Measurements from ENCODE around the gene ASXL1. TPM values are rescaled to one million over a fixed set of nuclear protein-coding genes. Genes with fewer than 3 reads are reported as not detected.
"Not testable (repeated sequence)": the region's sequence is repeated elsewhere in the genome, so short reads cannot be mapped to it uniquely, and the experiment has no call there.

The ASXL1 gene
- polyA plus RNA-seq, 1 experiment, result 40.8 TPM

DNA sequence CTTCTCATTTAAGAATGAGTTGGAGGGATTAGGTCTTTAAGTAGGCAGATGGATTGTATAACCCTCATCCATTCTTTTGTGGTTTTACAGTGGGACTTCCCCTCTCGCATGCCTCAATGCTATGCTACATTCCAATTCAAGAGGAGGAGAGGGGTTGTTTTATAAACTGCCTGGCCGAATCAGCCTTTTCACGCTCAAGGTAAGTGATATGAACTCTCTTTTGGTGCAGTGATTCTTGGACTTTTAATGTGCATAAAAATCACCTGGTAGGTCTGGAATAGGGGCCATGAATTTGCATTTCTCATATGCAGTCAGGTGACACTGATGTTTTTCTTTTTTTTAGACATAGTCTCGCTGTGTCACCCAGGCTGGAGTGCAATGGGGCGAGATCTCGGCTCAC is 10.8 kb downstream of the ASXL1 start:
- TF ChIP-seq, protein P1, sequence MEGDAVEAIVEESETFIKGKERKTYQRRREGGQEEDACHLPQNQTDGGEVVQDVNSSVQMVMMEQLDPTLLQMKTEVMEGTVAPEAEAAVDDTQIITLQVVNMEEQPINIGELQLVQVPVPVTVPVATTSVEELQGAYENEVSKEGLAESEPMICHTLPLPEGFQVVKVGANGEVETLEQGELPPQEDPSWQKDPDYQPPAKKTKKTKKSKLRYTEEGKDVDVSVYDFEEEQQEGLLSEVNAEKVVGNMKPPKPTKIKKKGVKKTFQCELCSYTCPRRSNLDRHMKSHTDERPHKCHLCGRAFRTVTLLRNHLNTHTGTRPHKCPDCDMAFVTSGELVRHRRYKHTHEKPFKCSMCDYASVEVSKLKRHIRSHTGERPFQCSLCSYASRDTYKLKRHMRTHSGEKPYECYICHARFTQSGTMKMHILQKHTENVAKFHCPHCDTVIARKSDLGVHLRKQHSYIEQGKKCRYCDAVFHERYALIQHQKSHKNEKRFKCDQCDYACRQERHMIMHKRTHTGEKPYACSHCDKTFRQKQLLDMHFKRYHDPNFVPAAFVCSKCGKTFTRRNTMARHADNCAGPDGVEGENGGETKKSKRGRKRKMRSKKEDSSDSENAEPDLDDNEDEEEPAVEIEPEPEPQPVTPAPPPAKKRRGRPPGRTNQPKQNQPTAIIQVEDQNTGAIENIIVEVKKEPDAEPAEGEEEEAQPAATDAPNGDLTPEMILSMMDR (IDR thresholded peaks at IDR 0.05; ENCODE audit: insufficient read depth, low read depth, low read length), result no peak
- no peak for DNase-seq (ENCODE audit: low read depth)
- H3K4me3 ChIP-seq (ENCODE audit: low read depth, low read length), result no peak overlapping the region
- ChIA-PET CTCF (interaction anchor here (1.1 kb wide), 1 partner anchor 9 kb away, joined by 3 read pairs; no protein-coding TSS in a partner anchor), POLR2A (interaction anchor here (0.7 kb wide), 1 partner anchor 42 kb away, joined by 21 read pairs; no protein-coding TSS in a partner anchor)
- H3K27me3 ChIP-seq (ENCODE audit: control insufficient read depth, insufficient read depth, low read length), result no peaks in the 10 kb centered on the region
- peaks cover 5% of the 10 kb centered on the region for H3K36me3 ChIP-seq (ENCODE audit: control insufficient read depth, insufficient read depth, low read length)

- H3K4me3 ChIP-seq (ENCODE audit: low read depth, low read length), result no peak overlapping the region
- H3K36me3 ChIP-seq (ENCODE audit: control insufficient read depth, insufficient read depth, low read length), result peaks cover 8% of the 10 kb centered on the region
- ChIA-PET CTCF (no interaction called here), POLR2A (no interaction called here)
- DNase-seq (ENCODE audit: low read depth), result no peak
- no peaks in the 10 kb centered on the region for H3K27me3 ChIP-seq (ENCODE audit: control insufficient read depth, insufficient read depth, low read length)
- TF ChIP-seq, protein P1 (IDR thresholded peaks at IDR 0.05; ENCODE audit: insufficient read depth, low read depth, low read length), result no peak
Measured at GRCh38 chr20:32370897-32371296, 12.8 kb downstream of the ASXL1 start.

DNA sequence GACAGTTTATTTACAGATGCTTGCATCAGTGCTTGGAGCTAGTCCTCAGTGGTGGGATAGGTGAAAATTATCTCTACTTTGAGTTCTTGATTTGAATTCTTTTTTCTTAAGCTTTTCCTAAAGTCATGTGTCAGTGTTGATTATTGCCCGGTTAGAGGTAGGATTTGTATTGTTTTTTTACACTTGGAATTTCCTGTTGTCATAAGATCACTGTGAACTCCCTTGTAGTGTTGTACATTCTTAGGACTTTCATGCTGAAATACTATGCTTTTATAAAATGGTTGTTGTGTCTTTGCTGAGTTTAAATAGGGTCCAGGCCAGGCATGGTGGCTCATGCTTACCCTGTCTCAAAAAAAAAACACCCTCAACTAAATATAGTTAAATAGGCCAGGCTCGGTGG is 20.3 kb downstream of the ASXL1 start:
- Histone ChIP-seq H3K27me3 (ENCODE audit: control insufficient read depth, insufficient read depth, low read length) (no peaks in the 10 kb centered on the region), H3K36me3 (ENCODE audit: control insufficient read depth, insufficient read depth, low read length) (peaks cover 6% of the 10 kb centered on the region), H3K4me3 (ENCODE audit: low read depth, low read length) (no peak overlapping the region)
- DNase-seq (ENCODE audit: low read depth), result no peak
- ChIA-PET CTCF (interaction anchor here (0.7 kb wide), 1 partner anchor 17 kb away, joined by 3 read pairs; no protein-coding TSS in a partner anchor), POLR2A (interaction anchor here (0.8 kb wide), 1 partner anchor 10 kb away, joined by 4 read pairs; no protein-coding TSS in a partner anchor)
- TF ChIP-seq, protein P1 (IDR thresholded peaks at IDR 0.05; ENCODE audit: insufficient read depth, low read depth, low read length), result no peak

GRCh38 chr20:32380037-32380436 is 21.9 kb downstream of the ASXL1 start:
- POLR2A ChIA-PET; CTCF ChIA-PET; H3K27me3 ChIP-seq (ENCODE audit: control insufficient read depth, insufficient read depth, low read length): not testable (repeated sequence)

GRCh38 chr20:32380745-32381144 is 22.6 kb downstream of the ASXL1 start:
- no peaks in the 10 kb centered on the region for H3K27me3 ChIP-seq (ENCODE audit: control insufficient read depth, insufficient read depth, low read length)
- peaks cover 2% of the 10 kb centered on the region; the same call in 1 of the 2 replicates for H3K36me3 ChIP-seq (ENCODE audit: control insufficient read depth, insufficient read depth, low read length)
- TF ChIP-seq, protein P1 (IDR thresholded peaks at IDR 0.05; ENCODE audit: insufficient read depth, low read depth, low read length), result no peak
- DNase-seq (ENCODE audit: low read depth), result no peak
- ChIA-PET CTCF (no interaction called here), POLR2A (no interaction called here)
- no peak overlapping the region for H3K4me3 ChIP-seq (ENCODE audit: low read depth, low read length)

More at GRCh38 chr20:32380037-32380436, 21.9 kb downstream of the ASXL1 start:
- not testable (repeated sequence) for H3K36me3 ChIP-seq (ENCODE audit: control insufficient read depth, insufficient read depth, low read length); H3K4me3 ChIP-seq (ENCODE audit: low read depth, low read length); DNase-seq (ENCODE audit: low read depth)
